ENCODE results near the gene DYSF.
"Not testable (repeated sequence)": the region's sequence is repeated elsewhere in the genome, so short reads cannot be mapped to it uniquely, and the experiment has no call there.

The DYSF gene

DNA sequence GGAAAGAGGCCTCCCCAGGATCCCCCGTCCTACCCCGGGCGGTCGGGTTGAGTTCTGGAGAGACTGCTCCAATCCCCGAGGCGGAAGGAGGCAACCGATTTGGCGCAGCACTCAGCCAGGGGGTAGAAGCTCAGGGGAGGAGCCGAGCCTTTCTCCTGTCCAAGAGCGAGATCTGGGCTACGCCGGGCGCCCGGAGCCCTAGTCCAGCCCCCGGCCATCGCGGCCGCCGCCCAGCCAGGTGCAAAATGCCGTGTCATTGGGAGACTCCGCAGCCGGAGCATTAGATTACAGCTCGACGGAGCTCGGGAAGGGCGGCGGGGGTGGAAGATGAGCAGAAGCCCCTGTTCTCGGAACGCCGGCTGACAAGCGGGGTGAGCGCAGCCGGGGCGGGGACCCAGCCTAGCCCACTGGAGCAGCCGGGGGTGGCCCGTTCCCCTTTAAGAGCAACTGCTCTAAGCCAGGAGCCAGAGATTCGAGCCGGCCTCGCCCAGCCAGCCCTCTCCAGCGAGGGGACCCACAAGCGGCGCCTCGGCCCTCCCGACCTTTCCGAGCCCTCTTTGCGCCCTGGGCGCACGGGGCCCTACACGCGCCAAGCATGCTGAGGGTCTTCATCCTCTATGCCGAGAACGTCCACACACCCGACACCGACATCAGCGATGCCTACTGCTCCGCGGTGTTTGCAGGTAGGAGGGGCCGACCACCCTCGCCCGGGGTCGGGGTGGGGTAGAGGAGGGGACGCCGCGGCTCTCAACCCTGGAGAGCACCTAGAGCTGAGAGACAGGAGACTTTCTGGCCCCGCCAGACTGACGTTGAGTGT, at the start of gene DYSF:
TSS of gene DYSF (plus strand) at position 158 of the 817 bp plus-strand sequence.
- DNase-seq = no peak

- no peak for DNase-seq
Observed at GRCh38 chr2:71409611-71410010, 43.8 kb upstream of the DYSF start.

GRCh38 chr2:71410696-71411095, 42.7 kb upstream of the DYSF start:
- no peak for DNase-seq

DNA sequence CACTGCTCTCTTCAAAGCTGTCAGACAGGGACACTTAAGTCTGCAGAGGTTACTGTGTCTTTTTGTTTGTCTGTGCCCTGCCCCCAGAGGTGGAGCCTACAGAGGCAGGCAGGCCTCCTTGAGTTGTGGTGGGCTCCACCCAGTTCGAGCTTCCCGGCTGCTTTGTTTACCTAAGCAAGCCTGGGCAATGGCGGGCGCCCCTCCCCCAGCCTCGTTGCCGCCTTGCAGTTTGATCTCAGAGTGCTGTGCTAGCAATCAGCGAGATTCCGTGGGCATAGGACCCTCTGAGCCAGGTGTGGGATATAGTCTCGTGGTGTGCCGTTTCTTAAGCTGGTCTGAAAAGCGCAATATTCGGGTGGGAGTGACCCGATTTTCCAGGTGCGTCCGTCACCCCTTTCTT, 36.5 kb upstream of the DYSF start:
- not testable (repeated sequence) for DNase-seq

- no peak for DNase-seq
Observed at GRCh38 chr2:71417300-71418202, 35.8 kb upstream of the DYSF start.

DNA sequence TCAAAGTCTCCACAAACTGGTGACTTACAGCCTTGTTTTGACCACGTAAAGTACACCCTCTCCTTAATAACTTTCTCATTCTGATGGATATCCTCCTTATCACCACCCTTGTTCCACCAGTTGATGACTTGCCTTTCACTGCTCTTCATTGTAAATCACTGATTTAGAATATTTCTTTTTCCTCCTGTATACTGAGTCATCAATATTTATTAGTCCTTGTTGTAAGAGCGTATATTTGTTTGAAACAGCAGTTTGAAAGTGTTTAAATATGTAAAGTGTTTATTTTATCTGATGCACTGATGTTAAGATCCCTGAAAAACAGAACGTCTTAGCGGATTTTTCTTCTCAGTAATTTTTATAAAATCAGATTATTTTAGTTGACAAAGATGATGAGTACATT, 34.2 kb upstream of the DYSF start:
- DNase-seq = no peak

- no peak for DNase-seq
Observed at GRCh38 chr2:71419976-71420375, 33.4 kb upstream of the DYSF start.

DNA sequence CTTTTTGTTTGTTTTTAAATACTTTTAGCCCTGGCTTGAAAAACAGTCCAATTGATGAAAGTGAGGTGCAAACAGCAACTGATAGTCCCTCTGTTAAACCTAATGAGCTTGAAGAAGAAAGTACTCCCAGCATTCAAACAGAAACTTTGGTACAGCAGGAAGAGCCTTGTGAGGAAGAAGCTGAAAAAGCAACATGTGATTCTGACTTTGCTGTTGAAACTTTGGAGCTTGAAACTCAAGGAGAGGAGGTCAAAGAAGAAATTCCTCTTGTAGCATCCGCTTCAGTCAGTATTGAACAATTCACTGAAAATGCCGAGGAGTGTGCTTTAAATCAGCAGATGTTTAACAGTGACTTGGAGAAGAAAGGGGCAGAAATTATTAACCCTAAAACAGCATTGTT, 30.6 kb upstream of the DYSF start:
- no peak for DNase-seq

DNA sequence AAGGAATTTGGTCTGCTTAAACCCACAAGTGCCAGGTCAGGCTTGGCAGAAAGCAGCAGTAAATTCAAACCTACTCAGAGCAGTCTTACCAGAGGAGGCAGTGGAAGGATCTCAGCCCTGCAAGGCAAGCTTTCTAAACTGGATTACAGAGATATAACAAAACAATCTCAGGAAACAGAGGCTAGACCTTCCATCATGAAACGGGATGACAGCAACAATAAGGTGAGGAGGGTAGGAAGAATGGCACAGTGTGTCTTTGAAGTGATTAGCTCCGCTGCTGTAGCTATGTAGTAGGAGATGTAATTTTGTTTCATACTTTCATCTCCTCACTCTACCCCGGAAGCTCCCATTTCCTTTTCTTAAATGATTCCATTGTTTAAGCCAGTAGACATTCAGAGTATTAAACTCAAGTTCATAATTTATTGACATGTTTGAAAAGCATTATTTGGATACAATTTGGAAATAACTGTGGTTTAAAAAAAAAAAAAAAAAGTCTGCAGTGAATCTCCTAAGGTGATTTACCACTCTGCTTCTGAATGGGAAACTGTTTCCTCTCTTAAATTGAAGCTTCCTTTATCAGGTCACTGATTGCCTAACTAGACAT, 29.4 kb upstream of the DYSF start:
- DNase-seq = no peak

GRCh38 chr2:71426721-71427120, 26.6 kb upstream of the DYSF start:
- no peak for DNase-seq

- no peak for DNase-seq
Observed at GRCh38 chr2:71428472-71429383, 24.6 kb upstream of the DYSF start.

DNA sequence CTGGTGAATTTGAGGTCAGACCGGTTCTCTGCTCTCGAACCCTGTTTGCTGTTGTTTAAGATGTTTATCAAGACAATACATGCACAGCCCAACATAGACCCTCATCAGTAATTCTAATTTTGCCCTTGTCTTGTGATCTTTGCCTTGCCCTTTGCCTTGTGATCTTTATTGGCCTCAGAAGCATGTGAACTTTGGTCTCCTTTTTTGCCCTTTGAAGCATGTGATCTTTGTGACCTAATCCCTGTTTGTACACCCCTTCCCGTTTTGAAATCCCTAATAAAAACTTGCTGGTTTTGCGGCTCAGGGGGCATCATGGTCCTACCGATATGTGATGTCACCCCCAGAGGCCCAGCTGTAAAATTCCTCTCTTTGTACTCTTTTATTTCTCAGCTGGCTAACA, 8.2 kb upstream of the DYSF start:
- DNase-seq = not testable (repeated sequence)

- no peak for DNase-seq
Observed at GRCh38 chr2:71446505-71446904, 6.9 kb upstream of the DYSF start.

DNA sequence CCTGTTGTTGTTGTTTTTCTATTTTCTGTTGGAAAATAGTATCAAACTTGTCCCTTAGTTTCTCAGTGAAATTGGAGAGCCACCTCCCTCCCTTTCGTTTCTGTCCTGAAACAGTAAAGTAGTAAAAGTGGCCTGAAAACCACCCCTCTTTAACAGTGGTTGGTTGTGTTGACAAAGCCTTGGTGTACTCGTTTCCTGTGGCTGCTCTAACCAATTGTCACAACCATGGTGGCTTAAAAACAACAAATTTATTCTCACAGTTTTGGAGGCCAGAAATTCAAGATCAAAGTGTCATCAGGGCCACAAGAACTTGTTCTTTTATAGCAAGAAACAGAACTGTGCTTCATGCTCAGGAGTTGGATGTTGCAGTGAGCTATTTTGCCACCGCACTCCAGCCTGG, 4.0 kb upstream of the DYSF start:
- DNase-seq = no peak

- no peak for DNase-seq
Observed at GRCh38 chr2:71451705-71452104, 1.7 kb upstream of the DYSF start.

DNA sequence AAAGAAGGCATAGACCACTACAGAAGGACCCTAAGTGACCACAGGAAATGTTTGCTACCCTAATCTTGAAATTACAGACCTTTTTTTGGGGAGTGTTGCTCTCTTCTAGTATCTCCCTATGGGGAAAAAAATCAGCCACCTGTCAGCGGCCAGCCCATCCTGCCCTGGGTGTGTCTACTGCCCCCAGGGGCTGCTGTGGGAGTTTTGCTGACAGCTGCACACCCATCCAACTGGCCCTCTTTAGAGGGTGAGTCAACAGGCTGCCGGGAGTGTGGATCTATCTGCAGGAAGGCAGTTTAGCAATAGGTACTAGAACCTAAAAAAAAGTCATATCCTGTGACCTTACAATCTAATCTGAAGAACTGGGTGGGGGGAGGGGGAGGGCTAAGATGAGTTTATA, 796 bp upstream of the DYSF start:
- DNase-seq = peak; percentile 23

- DNase-seq = no peak
Observed at GRCh38 chr2:71454221-71455010, 1.1 kb downstream of the DYSF start.

GRCh38 chr2:71455011-71455740, 1.8 kb downstream of the DYSF start:
- no peak for DNase-seq

DNA sequence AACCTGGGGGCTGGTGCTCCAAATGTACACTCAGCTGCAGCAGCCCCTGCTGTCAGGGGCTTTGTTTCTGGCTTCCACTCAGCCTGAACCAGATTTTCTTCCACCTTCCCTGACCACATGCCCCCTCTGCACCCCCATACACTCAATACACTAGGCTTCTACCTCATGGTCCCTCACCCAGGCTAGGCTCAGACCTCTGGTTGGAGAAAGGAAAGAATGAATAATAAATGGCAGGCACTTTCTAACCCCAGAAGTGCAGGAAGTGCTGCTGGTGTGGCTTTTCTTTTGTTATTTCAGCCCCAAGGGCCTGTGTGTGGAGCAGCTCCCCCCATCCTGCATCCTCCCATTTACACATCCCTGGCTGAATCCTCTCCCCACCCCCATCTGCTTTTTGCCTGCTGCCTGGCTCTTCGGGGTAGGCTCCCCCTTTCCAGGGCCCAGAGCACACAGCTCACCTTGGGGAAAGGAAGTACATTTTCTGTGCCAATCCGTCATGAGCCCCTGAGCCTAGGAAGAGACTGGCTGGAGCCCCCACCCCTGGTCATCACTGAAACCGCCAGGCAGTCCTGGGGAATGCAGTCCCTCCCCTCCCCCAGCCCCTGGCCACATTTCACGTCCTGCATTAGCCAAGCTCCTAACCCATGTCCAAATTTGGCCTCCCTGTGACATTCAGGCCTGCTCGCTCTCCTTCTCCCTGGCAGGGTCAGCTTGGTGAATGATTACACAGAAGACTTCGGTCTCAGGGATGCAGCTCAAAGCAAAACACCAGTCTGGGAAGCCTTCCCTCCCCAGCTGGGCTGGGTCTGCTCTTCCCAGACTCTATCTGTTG, 2.6 kb downstream of the DYSF start:
- DNase-seq = peak; percentile 41

- no peak for DNase-seq
Observed at GRCh38 chr2:71456617-71457016, 3.3 kb downstream of the DYSF start.
